AG04450 (cell line): Measurements from ENCODE around the gene GNA15. TPM values are rescaled to one million over a fixed set of nuclear protein-coding genes. Genes with fewer than 3 reads are reported as not detected.

Experiments used
- CTCF ChIA-PET: fragments of 300-600, 350-600 bp; formaldehyde crosslinking; extraction: SDS; loops from one replicate; lab custom pipeline; 2022; ENCODE audit warnings: antibody characterized with exemption, inconsistent platforms; lab: Charles Lee
- POLR2A ChIA-PET: fragments of 350-600 bp; formaldehyde crosslinking; extraction: SDS; loops from one replicate; lab custom pipeline; 2021; ENCODE audit warnings: antibody characterized with exemption, inconsistent platforms; lab: Yijun Ruan, JAX
- DNase-seq: peaks from one replicate; pipeline ENCODE4 v3.0.0-alpha.2; 2011; ENCODE audit warnings: low read depth, low spot score
- H3K27ac ChIP-seq: one replicate; pipeline ENCODE4 v1.5.1; 2012; ENCODE audit warnings: low read depth, low read length, control low read depth
- H3K27me3 ChIP-seq: one replicate; pipeline ENCODE4 v1.6.0; 2012; ENCODE audit warnings: low read length; ENCODE audit not compliant: control insufficient read depth, insufficient read depth
- H3K4me3 ChIP-seq: 2 replicates; pipeline ENCODE4 v1.5.1; 2011; ENCODE audit warnings: mild to moderate bottlenecking, low read depth, low read length, control low read depth
- H3K9me3 ChIP-seq: 2 replicates; pipeline ENCODE4 v1.5.1; 2012; ENCODE audit warnings: low read length; ENCODE audit not compliant: control insufficient read depth, insufficient read depth
- CTCF ChIP-seq: IDR thresholded peaks from 2 replicates; pipeline ENCODE4 v1.5.1; 2011; ENCODE audit warnings: low read depth, low read length, control low read depth, inconsistent platforms
- polyA plus RNA-seq: library from polyadenylated mRNA; depleted of rRNA; stranded (reverse); fragments of >200 nt; gene quantifications from 2 replicates; pipeline ENCODE4 v1.2.3, GENCODE V29; 2011

The GNA15 gene
- polyA plus RNA-seq, 1 experiment, result not detected

- TF ChIP-seq CTCF, result no peak
- Histone ChIP-seq H3K4me3 (no peak overlapping the region), H3K9me3 (no peaks in the 10 kb centered on the region; the same call in 1 of the 2 replicates), H3K27me3 (no peaks in the 10 kb centered on the region), H3K27ac (no peak overlapping the region)
- POLR2A ChIA-PET, result no interaction called here
- CTCF ChIA-PET, result interaction anchor here (1.3 kb wide), 1 partner anchor 14 kb away, joined by 3 read pairs; no protein-coding TSS in a partner anchor
- DNase-seq, result no peak
Measured at GRCh38 chr19:3118232-3119070, 17.4 kb upstream of the GNA15 start.

GRCh38 chr19:3119071-3119595, 16.7 kb upstream of the GNA15 start:
- DNase-seq, result no peak
- H3K27ac ChIP-seq, result no peak overlapping the region
- ChIA-PET CTCF (no interaction called here), POLR2A (no interaction called here)
- H3K9me3 ChIP-seq, result no peaks in the 10 kb centered on the region; the same call in 1 of the 2 replicates
- no peak for TF ChIP-seq CTCF
- H3K27me3 ChIP-seq, result no peaks in the 10 kb centered on the region
- no peak overlapping the region for H3K4me3 ChIP-seq

GRCh38 chr19:3119693-3120380, 16.0 kb upstream of the GNA15 start:
- POLR2A ChIA-PET, result no interaction called here
- no peak for DNase-seq
- no peak for TF ChIP-seq CTCF
- Histone ChIP-seq H3K4me3 (no peak overlapping the region), H3K27ac (no peak overlapping the region), H3K9me3 (no peaks in the 10 kb centered on the region; the same call in 1 of the 2 replicates), H3K27me3 (no peaks in the 10 kb centered on the region)
- CTCF ChIA-PET, result no interaction called here

- TF ChIP-seq CTCF, result no peak
- H3K27me3 ChIP-seq, result no peaks in the 10 kb centered on the region
Measured at GRCh38 chr19:3120611-3121276, 15.1 kb upstream of the GNA15 start.

More at GRCh38 chr19:3120611-3121276, 15.1 kb upstream of the GNA15 start:
- H3K4me3 ChIP-seq, result no peak overlapping the region
- H3K9me3 ChIP-seq, result no peaks in the 10 kb centered on the region; the same call in 1 of the 2 replicates
- ChIA-PET POLR2A (no interaction called here), CTCF (no interaction called here)
- no peak overlapping the region for H3K27ac ChIP-seq
- DNase-seq, result no peak
